Stimulated activated CD4-positive, alpha-beta T cell treated with anti-CD3 and anti-CD28 coated beads, Interleukin-12 subunit alpha, Interleukin-12 subunit beta, amount 100 ng/mL, for 48 hours (primary cell): Measurements from ENCODE around the gene RPL10.

Source experiments
- DNase-seq, 3 donors: peaks; one replicate each; pipeline ENCODE4 v3.0.0-alpha.2; 2020; ENCODE audit warnings: low read depth in 2 of 3, low spot score in 1 of 3

The RPL10 gene

DNA sequence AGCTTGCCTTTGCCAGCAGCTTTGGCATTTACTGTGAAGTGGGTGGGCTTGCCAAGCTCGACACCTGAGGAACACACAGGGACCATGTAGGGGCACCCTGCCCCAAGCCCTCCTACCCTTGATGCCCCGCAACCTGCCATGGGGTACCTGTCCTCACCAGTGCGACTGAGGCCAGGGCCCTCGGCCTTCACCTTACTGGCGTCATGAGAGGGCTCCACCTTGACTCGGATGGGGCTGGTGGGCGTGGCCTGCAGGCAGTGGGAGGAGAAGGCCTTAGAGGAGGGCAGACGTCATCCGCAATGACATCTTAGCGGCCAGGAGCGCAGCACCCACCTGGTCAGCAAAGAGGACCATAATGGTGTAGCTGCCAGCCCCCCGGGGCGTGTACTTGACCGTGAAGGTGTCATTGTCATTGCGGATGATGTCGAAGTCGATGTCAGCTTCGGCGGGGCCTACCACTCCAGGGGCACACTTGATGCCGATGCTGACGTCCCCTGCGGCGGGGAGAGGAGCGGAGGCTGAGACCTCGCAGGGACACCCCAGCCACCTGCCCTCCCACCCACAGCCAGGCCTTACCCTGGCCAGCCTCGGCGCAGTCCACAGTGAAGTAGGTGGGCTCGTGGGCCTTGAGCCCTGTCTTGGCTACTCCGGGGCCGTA, 36.0 kb upstream of the RPL10 start:
- DNase-seq = no peak

DNA sequence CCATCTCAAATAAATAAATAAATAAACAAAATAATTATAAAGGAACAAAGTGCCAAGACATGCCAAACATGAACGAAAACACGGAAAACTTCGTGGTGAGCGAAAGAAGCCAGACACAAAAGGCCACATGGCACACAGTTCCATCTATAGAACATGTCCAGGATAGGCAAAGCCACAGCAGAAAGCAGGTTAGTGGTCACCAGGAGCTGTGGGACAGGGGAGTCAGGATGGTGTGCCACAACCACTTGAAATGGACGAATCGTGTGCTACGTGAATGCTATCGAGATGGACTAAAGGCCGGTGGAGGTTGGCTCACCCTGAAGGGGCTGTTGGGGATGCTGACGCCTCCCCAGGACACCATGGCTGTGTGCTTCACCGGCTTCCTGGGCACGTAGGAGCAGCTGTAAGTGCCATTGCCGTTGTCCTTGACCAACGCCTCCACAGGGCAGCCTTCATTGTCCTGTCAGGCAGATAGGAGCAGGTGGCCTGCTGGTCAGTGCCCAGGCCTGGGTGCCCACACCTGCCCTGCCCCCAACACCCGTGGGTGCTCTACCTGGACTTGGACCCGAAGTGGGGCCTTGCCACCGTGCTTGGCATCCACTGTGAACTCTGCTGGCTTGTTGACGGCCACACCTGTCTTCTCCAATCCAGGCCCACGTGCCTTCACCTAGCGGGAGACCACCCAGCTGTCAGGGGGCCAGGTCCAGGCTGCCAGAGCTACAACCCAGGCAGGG, 34.3 kb upstream of the RPL10 start:
- no peak for DNase-seq

DNA sequence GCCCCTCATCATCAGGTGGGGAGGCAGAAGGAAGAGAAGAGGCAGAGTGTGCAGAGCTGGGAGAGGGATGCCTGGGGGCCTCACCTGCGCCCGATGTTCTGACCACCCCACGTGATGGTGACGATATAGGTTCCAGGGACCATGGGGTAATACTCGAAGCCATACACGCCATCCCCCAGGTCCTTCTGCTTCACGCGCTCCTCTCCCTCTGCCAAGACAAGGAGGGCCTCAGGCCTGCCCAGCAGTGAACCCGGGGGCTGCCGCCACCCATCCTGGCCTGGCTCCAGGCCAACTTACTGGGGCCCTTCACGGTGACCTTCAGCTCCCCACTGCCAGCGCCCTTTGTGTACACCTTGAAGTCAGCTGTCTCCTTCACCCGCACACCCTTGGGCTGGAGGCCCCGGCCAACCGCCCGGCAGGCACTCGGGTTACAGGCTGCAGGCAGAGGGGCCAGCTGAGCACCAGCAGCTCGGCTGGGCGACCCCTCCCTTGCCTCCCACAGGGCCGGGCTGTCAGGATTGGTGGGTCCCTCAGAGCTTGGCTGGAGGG, 33.1 kb upstream of the RPL10 start:
- DNase-seq = no peak

DNA sequence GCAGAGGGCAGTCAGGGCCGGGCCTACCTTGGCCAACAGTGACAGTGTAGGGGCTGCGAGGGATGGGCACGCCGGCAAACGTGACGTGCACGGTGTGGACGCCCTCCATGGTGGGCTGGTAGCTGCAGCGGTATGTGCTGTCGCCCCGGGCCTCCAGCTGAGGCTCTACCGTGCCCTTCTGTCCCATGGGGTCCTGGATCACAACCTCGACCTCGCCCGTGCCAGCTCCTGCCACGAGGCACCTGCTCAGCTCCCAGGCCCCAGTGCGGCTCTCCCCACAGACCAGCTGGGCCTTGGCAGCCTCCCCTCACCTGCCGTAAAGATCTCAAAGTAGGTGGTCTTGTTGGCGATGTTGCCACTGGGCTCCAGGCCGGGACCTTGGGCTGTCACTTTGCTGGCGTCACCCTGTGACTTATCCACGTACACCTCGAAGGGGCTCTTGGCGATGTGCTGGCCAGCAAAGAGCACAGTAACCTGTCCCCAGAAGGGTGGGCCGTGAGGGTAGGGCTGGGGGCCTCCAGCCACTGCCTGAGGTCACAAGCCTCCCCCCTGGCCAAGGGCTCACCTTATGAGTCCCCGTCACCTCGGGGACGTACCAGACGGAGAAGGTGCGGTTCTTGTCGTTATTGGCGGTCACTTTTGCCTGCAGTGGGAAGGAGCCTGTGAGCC, 32.0 kb upstream of the RPL10 start:
- no peak for DNase-seq

DNA sequence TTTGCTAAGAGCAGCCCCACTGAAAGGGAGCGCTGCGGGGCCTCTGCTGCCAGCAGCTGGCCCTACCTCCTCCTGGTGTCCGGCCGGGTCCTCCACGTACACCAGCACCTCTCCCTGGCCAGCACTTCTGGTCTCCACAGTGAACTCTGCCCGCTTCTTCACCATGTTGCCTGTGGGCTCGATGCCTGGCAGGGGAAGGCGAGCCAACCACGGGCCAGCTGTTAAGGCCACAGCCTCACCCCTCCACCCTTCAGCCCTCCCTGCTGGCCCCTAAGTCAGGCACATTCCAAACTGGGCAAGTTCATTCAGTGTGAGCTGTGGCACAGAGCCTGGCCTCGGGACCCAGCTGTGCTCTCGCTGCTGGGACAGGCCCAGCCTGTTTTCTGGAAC, 31.5 kb upstream of the RPL10 start:
- no peak for DNase-seq

DNA sequence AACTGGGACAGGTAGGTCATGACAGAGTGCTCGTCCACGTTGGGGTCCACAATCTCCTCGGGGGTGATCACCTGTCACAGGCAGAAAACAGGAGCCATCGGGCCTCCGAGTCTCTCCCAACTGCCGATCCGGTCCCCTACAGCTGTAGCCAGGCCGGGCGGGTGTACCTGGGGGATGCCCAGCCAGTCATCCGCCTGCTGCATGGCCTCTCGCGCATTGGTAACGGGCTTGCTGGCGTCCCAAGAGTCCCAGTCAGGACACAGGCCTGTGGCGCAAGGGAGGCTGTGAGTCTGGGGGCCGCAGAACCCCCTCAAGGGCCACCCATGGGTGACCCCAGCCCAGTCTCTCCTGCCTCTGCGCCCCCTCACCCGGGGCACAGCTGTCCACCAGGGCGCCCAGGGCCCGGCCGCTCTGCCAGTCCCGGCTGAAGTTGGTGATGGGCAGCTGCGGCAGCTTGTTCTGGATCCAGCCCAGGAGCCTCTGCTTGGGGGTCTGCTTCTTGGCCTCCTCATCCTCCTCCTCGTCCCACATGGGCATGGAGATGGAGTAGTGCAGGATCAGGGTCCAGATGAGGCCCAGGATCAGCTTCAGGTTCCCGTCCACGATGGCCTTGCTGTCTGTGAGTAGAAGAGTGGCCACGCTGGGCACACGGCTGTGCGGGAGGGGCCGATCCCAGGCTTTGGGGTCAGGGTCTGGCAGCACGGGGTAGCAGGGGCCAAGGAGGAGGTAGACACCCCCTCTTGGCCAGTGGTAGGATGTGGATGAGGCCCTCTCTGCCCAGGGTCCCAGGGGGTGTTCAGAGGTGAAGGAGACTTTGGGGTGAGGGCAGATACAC, 30.5 kb upstream of the RPL10 start:
- no peak for DNase-seq

DNA sequence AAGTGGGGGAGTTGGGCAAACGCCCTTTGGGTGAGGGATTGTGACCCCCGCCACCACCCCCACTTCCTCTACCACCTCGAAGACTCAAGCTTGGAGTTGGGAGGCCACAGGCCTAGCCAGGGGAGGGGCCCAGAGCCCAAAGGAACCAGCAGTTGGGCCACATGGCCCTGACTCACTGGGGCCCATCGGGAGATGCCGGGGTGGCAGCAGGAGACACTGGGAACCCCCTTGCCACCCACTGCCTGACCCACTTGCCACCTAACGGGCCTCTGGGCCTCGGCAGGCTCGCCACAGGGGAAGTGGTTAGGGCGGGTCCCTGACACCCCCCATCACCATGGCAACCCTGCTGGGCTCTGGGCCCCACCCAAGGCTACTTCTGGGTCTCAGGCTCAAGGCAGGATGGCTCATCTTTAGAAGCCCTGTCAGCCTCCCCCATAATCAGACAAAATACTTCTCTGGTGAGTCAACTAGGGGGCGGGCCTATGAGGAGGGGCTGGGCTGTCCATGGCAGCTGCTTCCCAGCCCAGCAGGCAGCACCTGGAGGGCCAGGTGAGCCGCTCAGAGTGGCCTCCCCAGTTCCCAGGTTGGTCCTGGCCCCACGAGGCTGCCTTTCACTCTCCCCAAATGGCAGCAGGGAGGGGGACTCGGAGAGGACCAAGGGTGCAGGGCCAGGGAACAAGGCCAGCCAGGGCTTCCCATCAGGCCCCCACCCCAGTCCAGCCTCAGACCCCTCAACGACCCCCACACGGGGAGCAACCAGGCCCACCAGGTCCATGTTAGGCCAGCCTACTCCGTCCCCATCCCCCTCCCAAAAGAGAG, 29.3 kb upstream of the RPL10 start:
- DNase-seq = peak; percentile 86 to 89 (median 88)

DNA sequence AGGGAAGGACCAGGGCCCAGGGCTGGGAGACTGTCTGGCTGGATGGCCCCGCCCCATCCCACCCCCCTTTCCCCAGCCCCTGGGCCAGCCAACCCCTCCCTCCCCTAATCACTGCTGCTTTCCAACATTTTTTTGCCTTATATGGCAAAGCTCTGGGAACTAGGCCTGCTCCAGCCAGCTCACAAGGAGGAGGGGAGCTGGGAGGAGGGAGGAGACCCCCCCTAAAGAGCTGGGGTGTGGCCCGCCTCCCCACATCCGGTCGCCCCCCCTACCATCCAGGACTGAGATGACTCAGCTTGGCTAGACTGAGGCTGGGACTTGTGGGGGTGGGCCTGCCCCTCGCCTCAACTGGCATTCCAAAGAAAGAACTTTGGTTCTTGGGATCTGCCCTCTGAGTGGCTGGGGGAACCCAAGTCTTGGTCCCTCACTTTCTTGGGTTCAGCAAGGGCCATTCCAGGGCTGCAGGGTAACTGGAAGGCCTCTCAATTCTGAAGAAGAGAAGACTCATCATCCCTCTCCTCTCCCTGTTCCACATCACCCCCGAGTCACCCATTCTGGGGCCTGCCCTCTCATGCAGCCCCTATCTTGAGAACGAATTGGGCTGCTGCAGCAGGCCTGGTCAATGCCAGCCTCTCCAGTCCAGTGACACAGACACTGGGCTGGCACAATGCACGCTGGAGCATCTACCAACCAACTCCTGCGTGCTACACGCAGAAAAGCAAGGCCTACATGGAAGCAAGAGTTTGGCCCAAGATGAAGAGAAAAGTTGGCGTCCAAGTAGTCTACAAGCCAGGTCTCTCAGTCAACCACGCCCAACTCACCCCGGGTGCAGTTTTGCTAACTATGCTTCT, 28.5 kb upstream of the RPL10 start:
- DNase-seq = peak; percentile 39 to 59 (median 46)

DNA sequence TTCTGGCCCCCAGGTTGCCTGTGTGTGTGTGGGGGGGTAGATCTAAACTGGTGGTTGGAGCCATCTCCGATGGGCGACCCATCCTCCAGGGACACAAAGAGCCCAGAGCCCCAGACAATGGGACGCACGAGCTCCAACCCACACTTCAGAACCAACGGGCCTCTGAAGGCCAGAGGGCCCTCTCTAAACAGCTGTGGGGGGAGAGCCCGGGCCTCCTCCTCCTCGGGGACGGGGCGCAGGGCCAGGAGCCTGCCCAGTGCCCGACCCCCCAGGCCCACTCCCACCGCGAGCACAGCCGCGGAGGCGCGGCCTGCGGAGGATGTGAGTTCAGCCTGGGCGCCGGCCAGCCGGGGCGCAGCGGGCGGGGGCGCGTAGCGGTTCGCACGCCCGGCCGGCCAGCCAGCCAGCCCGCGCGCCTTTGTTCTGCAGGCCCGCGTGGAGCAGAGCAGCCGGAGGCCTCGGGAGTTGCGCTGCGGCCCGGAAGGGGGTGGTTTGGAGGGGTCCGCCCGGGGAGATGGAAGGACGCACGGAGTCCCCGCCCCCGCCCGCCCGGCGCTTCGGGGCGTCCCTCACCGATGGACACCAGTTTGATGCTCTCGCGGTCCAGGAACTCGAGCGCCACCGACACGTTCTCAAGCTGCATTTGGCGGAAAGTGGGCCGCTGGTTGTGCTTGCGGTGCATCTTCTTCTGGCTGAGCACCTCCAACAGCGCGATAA, 27.7 kb upstream of the RPL10 start:
- no peak for DNase-seq

DNA sequence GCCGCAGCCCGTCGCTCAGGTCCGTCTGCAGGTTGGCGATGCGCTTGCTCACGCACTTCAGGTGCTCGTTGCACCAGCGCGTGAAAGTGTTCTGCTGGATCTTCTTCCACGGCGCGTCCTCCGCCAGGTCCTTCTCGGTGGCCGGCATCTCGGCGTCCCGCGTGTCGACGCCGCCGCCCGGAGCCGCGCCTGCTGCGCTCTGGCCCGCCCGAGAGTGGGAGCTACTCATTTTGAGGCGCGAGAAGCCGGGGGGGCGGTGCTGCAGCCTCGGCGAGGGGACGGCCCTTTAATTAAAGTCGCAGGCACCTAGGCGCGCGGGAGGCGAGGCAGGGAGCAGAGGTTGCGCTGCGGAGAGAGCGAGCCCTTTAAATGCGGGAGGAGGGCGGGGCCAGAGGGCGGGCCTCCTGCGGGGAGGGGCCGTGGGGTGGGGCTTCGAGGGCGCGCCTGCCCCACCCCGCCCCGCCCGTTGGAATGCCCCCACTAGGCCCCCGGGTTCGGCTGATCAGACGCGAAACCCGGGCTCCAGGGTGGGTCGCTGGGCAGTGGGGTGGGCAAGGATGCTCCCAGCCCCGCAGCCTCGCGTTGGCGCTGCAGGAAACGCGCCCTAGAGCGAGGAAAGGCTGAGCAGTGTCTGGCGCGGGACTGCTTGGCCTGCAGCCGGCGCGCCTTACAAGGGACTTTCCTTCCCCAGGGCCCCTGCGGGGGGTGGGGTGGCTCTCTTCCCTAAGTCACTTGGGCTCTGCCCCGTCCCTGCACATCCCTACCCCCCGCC, 27.0 kb upstream of the RPL10 start:
- peak; percentile 77 to 89 (median 86) for DNase-seq

DNA sequence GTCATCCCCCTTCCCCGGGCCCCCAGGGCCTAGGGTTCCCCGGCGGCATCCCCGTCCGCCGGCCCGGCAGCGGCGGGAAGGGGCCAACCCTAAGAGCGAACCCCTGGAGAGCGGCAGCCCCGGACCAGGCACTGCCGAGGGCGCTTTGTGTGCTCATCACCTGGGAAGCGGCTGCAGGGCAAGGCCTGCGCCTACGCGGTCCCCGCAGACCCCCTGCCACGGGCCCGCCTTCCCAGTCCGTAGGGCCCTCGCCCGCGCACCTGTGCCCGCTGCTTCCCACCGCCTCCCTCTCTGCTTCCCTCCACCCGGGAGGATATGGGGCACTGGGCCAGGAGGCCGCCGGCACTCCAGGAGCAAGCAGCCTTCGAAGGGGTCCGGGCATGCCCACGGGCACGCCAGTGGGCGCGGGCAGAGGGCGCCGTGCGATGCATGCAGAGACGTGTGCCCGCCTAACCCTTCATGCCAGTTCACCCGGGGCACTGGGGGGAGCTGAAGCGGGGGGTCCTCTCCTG, 26.3 kb upstream of the RPL10 start:
- no peak for DNase-seq

DNA sequence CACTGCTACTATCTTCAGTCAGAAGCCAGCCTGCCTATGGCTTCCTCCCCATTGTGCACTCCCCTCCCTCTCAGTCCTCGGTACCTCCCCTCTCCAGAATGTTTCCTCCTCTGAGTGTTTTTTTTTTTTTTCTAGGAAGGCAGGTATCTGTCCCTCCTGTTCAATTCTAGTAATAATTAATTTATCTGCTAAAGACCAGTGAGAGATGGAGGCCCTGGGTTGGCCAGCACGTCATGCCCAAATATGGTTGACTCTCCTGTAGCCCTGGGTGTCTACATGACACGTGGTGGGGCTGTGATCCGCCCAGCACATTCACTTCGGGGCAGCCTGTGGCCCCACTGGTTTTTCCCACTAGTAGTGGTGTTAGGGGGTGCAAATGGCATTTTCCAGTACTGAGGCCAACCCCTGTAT, 25.6 kb upstream of the RPL10 start:
- no peak for DNase-seq

DNA sequence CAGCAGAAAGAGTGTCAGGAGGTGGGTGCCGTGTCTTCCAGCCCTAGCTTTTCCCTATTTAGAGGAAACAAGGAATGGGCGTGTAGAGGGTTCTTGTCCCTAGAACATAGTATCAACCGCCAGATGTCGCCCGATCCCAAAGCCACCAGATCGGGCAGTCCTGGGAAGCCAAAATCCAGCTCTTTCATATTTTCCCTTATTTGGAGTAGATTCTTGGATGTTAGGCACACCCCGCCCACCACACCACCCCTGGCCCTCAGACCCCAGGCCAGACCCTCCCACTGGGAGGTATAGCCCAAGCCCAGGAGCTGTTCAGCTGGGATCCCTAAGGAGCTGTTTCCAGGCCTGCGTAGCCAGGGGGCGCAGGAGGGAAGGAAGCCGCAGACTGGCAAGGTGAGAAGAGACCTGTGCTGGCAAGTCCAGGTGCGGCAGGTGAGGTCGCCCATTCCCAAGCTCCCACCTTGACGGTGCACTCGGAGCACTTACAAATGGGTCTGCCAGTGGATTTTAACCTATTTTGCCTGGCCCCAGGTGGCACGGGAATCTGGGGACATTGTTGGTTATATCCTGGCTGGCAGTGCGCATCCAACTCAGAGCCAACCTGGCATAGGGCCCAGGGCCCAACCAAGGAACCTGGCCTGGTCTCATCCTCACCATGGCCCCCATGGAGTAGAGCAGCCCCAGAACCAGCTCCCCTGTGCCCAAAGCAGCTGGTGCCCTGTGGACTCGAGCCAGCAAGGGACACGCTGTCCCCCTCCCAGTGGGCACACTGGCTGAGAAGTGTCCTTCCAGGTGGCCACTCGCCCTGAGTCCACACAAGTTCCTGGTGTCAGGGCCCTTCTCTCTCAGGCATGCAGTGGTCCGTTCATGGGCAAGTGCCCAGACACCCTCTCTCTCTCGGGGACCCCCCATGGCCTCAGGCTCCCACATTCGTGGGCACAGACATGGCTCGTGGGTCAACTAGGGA, 24.6 kb upstream of the RPL10 start:
- DNase-seq = no peak

DNA sequence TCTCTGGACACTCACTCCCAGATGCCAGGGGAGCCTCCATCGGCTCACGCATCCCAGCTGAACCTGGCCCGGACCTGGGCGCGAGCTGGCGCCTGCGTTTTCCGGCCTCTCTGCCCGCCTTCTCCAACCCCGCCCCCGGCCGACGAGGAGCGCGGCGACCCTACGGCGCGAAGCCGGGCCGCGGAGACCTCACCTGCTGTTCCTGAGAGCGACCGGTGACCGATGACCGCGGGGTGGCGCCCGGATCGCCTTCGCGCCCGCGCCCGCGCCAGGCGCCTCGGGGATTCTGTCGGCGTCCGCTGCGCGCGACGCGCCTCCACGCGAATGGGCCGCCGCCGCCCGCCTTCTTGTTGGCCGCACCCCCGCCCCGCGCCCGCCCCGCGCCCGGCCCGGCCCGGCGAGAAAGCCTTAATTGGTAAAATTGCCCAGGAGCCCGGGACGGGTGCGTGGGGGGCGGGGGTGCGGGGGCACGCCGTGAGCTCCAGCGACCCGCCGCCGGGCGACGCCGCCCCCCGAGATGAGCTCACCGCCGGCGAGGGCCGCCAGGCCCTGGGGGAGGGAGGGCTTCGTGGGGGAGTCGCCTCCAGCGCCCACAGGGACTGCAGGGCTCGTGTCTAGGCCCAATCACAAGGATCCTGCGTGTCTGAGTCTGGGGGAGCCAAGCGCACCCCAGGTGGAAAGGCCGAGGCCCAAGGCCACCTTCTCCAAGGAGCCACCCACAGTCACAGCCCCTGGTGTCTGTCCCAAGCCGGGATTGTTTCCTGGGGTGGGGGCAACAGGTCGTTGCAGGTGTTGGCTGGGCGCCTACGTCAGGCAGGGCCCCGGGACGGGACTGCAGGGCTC, 23.6 kb upstream of the RPL10 start, which contains the start of gene FLNA:
Gene FLNA (minus strand): TSS at position 322 of the 843 bp plus-strand sequence. CDS start 3,389 bp downstream, outside the sequence.
- no peak for DNase-seq

DNA sequence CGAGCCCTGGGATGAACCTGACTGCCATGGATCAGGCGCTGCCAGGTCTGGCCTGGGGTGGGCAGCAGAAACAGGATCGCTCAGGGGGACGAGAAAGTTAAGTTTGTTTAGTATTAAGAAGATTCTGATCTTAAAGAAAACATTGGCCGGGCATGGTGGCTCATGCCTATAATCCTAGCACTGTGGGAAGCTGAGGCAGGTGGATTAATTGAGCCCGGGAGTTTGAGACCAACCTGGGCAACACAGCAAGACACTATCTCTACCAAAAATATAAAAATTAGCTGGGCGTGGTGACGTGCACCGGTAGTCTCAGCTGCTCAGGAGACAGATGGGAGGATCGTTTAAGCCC, 23.0 kb upstream of the RPL10 start:
- DNase-seq = no peak

DNA sequence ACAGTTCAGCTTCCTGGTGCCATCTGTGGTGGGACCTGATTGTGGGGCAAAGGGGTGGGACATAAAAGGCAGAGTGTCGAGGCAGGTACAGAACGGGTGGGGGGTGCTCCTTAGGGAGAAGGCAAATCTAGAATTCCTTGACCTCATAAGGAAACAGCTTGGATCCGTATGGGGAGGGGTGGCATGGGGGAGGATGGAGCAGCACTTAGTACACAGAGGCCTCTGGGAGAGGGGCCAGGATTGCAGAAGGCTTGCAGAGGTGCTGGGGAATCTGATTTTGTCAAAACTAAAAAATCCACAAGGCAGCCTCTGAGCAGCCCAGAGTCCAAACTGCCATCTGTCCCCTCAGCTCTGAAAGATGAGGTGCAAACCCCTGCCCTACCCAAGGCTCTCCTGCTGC, 21.4 kb upstream of the RPL10 start:
- DNase-seq = no peak
